Measurements from ENCODE around the gene UBASH3A.
A peak's percentile ranks its signal among the peaks of the same experiment; 100 is the strongest.

The UBASH3A gene

GRCh38 chr21:42451941-42452340 is 48.2 kb downstream of the UBASH3A start:
- no peak for DNase-seq (ENCODE audit: low spot score)

DNA sequence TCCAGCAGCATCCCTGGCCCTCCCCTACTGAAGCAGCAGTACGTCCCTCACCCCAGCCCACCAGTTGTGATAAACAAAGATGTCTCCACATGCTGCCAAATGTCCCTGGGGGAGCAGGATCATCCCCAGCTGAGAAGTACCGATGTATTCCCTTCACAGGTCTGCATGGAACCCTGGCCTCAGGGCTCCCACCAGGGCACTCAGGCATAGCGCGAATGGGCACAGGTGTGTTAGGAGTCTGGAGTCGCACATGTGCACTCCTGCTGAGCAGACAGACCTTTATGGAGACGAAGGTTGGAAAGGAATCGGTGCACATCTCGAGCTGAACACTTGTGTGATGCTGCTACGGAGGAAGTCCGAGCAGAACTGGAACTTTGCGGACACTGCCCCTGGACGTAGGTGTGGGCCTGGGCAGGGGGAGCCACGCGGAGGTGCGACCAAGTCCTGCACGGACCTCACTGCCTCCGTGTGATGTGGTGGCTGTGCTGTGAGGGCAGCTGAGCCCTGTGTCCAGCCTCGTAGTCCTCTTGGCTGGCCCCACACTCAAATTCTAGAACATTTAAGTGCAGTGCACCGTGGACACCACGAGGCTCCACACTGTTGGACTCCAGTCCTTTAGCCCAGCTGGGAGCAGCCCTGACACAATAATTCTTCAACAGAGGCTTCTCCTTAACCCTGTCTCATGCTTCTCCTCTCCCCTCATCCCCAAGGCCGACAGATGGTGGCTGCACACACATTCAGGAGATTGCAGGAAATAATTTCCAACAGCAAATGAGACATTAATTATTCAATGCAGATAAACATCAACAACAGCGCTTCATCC is 48.9 kb downstream of the UBASH3A start:
- no peak for DNase-seq (ENCODE audit: low spot score)

DNA sequence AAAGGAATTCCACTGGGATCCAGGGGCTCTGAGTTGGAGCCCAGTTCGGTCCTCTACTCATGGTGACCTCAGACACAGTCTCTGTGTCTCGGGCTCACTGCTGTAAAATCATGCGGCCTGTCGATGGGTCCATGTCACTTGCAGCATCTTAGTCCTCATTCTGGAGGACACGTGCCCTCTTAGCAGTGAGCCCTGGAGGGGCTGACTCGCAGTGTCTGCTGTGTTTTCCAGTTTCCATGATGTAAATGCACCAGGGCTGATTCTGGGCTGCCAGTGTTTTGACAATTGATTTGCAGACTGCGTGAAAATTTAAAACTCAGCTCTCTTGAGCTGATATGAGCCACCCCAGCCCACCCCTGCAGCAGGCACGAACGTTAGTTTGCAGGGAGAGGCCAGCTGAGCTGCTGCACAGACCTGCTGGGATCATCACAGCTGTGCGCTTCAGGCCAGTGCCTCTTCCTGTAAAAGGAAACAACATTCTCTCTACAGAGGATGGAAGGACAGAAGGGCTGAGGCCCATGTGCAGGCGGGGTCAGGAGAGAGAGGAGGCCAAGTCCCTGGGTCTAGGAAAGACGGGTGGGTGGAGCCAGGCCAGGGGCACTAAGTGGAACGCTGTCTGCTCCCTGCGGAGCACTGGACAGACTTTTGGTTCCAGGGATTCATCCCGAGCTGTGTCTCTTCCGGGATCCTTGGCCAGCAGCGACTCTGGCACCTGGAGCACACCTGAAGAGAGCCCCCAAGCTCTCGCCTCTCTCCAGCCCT is 49.7 kb downstream of the UBASH3A start:
- no peak for DNase-seq (ENCODE audit: low spot score)

GRCh38 chr21:42453986-42454570 is 50.4 kb downstream of the UBASH3A start:
- no peak for DNase-seq (ENCODE audit: low spot score)

GRCh38 chr21:42454786-42455185 is 51.1 kb downstream of the UBASH3A start:
- no peak for DNase-seq (ENCODE audit: low spot score)

- no peak for DNase-seq (ENCODE audit: low spot score)
Observed at GRCh38 chr21:42455196-42455595, 51.5 kb downstream of the UBASH3A start.

GRCh38 chr21:42455754-42456440 is 52.2 kb downstream of the UBASH3A start:
- DNase-seq (ENCODE audit: low spot score), result no peak

- peak; percentile 60 for DNase-seq (ENCODE audit: low spot score)
Observed at GRCh38 chr21:42456457-42456856, 52.8 kb downstream of the UBASH3A start.

- DNase-seq (ENCODE audit: low spot score), result no peak
Observed at GRCh38 chr21:42459082-42459460, 55.4 kb downstream of the UBASH3A start.

DNA sequence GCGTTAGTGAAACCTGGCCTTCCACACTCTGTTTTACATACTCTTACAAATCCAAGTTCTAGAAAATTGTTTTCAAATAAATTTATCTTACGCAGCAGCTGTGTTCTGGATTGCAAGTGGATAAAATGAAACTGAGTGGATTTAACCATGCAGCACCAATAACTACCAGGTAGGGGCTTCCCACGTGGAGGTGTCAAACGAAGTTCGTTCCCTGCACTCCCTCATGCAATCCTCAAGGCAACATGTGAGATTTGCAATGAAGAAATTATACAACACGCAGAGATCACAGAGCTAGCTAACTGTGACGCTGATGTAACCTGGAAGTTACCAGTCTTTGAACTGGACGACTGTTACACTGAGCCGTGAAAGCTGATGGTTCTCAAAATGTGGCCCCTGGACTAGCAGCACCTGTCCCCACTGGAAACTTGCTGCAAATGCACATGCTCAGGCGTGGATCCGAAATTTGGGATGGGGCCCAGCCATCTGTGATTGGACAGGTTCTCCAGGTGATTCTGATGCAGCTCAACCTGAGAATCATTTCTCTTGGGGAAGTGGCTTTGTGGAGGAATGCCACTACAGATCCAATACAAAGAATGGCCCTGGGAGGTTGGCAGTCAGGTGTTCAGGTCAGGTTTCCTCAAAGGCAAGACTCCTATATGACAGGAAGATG is 56.0 kb downstream of the UBASH3A start:
- no peak for DNase-seq (ENCODE audit: low spot score)

DNA sequence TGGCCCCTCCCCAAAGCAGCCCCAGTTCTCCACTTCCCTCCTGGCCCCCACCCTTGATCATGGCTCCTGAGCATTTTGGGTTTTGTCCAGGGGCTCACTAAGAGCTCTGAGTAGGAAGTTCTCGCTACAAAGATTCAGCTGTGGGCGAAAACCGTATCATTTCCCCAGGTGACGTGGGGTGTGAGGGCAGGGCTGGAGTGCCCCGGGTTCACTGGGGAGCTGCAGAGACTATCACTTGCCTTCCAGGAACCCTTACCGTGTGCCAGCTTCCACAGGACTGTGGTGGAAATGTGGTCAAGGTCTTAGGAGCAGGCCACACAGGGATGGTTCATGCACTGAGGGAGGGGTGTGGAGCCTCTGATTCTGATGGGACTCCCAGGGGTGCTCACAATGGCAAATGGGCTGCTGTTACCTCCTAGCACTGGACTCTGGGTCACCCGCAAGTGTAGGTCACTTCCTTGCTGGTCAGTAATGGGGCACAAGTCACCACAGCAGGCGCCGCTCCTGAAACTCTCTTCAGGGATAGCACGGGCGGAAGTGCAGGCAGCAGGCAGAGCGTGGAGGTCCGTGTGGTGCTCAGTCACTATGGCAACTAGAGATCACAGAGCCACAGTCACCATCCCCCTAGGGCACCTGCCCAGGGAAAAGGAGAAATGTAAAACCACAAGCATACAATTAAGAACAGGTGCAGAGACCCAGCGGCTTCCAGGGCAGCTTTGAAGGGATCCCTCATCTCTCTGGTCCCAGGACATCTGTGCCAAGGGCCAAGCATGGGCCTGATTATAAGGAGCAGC is 56.9 kb downstream of the UBASH3A start:
- peak; percentile 60 for DNase-seq (ENCODE audit: low spot score)

DNA sequence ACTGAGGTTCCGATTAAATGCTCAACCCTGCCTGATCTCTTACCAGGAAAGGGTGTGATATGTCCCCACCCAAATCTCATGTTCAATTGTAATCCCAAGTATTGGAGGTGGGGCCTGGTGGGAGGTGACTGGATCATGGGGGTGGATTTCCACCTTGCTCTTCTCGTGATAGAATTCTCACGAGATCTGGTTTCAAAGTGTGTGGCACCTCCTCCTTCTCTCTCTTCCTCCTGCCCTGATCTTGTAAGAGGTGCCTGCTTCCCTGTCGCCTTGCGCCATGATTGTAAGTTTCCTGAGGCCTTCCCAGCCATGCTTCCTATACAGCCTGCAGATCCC is 57.5 kb downstream of the UBASH3A start:
- no peak for DNase-seq (ENCODE audit: low spot score)

DNA sequence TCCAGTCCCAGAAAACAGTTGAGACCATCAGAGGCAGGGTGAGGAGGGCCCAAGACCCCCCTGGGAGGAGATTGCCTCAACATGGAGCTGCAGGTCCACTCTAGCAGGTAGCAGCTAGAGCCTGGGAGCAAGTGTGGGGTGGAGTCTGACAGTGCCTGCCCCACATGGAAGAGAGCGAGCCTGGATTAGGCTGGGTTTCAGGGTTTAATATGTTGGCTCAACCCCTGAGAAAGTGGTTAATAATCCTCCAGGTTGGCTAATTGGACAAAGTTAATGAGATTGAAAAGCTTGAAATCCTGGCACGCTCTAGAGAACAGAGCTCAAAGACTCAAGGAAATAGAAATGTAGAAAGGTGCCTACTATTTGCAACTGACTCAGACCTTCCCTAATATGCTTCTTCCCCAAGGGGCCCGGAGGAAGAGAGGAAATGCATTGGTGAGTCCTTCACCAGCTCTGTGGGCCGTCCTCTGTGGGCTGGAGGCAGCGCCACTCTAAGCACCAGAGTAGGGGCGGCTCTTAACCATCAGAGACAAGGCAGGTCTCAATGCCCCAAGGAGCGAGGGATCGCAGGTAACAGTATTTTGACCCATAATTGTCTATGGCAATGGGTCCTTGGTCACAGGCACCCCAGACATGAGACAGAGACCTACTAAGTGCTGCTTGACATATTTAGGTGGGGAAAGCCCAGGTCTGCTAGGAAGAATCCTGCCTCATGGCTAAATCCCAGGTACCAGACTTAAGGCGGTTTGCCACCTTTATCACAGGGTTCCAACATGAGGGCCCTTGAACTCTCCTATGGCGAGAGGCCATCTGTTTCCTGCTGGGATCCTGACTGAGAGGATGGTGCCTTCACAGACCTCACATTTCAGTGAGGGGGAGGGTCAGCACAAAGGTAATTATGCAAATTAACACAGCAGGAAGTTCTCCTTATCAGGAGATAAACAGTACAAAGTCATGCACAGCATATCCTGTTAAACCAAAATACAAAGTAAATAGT is 58.5 kb downstream of the UBASH3A start:
- no peak for DNase-seq (ENCODE audit: low spot score)

- peak; percentile 63 for DNase-seq (ENCODE audit: low spot score)
Observed at GRCh38 chr21:42463861-42464515, 60.3 kb downstream of the UBASH3A start.

GRCh38 chr21:42465008-42465802 is 61.5 kb downstream of the UBASH3A start:
- no peak for DNase-seq (ENCODE audit: low spot score)

DNA sequence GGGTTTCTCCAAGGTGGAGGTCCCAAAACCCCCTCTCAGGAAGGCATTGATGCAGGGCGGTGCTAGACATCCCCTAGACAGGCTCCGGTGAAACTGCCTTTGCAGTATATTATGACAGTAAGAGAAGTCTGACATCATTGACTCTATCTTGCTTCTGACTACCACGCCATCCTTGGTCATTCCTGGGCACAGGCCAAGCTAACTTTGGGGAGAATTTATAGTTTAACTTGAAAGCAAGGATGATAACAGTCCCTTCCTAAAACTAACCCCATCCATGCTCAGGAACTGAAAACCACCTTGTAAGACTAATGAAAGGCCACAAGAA is 62.1 kb downstream of the UBASH3A start:
- DNase-seq (ENCODE audit: low spot score), result no peak

DNA sequence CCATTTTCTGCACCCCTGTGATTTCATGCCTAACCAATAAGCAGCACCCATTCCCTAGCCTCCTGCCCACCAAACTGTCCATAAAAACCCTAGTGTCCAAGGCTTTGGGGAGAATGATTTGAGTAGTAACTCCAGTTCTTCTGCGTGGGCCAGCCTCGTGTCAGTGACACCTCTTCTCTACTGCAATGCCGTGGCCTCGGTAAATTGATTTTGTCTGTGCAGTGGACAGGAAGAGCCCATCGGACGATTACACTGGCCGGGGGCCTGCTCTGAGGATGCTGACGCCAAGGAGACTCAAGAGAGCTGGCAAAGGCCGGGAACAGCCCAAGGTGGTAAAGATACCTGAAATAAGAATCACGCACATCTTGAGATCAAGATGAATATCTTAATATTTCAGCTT is 63.0 kb downstream of the UBASH3A start:
- DNase-seq (ENCODE audit: low spot score), result no peak

- DNase-seq (ENCODE audit: low spot score), result no peak
Observed at GRCh38 chr21:42467140-42467983, 63.7 kb downstream of the UBASH3A start.
